GM19455 (cell line): ENCODE results near the gene PTPN4.
A peak's percentile ranks its signal among the peaks of the same experiment; 100 is the strongest.
"Not testable (repeated sequence)": the region's sequence is repeated elsewhere in the genome, so short reads cannot be mapped to it uniquely, and the experiment has no call there.

ENCODE experiments used
- ATAC-seq: cut with Tn5 transposase; IDR thresholded peaks from one replicate; pipeline ENCODE4 v1.9.1; 2021; ENCODE audit not compliant: unreplicated experiment

The PTPN4 gene

GRCh38 chr2:119937680-119938079 is 178.0 kb downstream of the PTPN4 start:
- ATAC-seq, result no peak

GRCh38 chr2:119939915-119940314 is 180.2 kb downstream of the PTPN4 start:
- no peak for ATAC-seq

- no peak for ATAC-seq
Observed at GRCh38 chr2:119940856-119941255, 181.1 kb downstream of the PTPN4 start.

DNA sequence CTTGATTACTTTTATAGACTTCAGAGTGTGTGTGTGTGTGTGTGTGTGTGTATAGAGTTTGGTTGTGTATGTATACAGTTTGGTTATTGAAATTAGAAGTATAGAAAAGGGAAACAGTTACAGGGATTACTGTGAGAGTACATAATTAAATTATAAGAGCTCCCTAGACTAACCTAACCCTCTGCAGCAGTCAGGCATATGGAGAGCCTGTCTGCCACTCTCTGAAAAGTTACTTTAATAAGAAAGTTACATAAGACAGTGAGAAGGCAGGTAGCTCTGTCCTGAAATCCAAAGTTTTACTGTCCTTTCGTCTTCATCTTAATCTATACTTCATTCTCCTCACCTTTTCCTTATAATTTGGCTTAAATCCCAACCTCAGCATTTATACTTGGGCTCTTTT is 181.7 kb downstream of the PTPN4 start:
- no peak for ATAC-seq

DNA sequence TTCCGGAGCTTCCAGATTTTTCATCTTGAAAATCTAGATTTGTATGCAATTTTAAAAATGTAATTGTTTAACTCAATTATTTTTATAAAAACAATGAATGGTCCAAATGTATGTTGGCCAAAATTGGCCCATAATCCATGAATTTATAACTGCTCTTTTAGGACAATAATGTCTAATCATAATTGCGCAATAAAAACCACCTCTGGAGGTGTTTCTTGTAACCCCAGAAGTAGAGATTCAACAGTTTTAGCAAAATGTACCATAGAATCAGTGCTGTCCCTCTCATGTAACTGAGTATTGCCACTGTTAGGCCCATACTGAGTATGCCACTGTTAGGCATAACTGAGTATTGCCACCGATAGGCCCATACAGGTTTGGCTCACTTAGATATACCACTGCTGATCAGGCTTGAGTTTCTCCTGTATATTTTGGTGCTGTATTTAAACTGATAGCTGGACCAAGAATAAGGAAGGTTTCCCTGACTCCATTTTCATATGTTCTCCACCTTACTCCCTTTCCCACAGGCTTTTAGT is 182.3 kb downstream of the PTPN4 start:
- no peak for ATAC-seq

DNA sequence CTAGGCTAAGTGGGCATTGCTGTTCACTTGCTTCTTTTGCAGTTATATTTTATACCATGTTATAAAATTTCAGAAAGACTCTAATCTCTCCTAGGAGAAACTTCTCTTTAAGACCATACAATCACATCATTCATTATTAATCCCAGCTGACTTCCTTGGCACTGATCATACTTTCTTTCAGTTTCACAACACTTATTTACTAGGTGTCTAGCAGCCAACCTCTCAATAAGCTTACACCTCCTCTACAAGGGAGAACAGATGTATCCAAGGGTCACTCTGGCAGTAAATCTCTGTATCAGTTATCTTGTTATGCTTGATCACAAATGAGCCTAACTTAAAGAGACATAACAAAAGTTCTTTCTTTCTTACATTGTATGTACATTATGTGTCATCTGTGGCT is 183.3 kb downstream of the PTPN4 start:
- ATAC-seq, result no peak

GRCh38 chr2:119947535-119947934 is 187.8 kb downstream of the PTPN4 start:
- ATAC-seq, result no peak

DNA sequence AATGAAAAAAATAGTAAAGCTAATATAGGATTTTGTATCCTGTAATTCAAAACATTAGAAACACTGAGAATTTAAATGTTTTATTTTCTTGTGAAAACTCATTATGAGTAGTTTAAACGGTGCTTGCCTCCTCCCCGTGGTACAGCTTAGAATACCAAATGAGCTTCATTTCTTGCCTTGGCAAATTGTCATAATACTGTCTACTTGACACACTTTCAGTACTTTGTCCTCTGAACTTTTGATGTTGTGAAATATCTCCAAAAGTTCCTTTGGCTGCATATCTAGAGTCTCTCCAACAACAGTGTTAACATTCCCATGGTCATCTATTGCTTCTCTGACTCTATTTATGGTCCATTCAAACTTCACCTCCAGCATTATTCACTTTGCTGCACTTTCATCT is 191.2 kb downstream of the PTPN4 start:
- ATAC-seq, result no peak

DNA sequence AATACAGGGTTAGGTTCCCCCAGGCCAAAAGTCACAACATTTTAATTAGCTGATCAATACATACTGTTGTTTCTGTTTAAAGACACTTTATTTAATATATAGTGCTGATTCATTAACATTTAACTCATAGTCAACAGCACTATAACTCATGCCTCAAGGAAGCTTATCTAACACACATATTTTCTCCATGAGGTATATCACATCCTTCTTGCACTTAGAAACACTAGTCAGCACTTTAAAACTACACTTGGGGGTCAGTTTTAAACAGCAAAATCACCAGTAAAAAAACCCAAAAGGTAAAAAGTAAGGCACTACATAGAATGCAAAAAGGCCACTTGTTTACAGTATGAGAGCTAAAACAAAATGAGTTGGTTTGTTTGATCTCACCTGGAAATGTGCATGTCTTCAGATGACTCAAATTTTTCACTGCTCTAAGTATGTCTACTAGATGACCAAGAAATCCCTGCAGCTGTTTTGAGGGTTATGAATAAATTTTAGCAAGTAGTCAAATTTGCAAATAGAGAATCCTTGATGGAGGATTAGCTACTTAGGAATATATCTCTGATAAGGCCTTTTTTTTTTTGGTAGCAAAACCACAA is 199.0 kb downstream of the PTPN4 start:
- no peak for ATAC-seq

- ATAC-seq, result no peak
Observed at GRCh38 chr2:119960821-119961220, 201.1 kb downstream of the PTPN4 start.

- ATAC-seq, result no peak
Observed at GRCh38 chr2:119981896-119982295, 222.2 kb downstream of the PTPN4 start.

DNA sequence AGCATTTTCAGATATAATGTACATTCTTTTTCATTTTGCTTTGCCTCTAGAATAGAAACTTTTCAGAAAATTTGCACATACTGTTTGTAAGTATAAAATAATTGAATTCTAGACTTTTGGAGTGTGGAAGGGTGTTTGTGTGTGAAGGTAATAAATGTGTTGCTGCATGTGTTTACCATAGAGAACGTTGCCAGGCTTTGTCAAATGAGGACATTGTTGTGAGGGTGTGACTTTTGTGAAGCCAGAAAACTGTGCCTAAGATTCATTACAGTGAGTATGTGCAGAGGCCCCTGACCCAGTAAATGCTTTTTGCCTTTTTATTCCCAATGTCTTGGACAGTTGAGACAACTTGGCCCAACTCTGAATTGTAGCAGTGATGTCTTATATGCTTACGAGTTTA is 222.8 kb downstream of the PTPN4 start:
- no peak for ATAC-seq

DNA sequence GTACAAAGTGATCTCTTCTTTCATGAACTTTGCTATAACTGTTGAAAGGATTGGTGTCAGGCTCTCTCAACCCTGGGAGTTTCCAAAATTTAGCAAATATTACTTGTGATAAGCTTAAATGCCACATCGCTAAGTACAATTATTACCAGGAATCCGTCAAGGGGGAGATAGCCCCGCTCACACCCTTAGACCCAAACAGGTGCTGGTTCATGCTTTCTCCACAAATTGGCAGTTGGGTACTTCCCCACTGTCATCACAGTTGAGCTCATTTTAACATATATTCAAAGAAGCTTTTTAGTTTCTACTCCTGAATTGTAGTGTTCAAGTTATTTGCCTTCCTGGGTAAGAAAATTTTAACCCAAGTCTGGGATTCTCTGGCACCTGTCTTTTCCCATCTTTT is 223.4 kb downstream of the PTPN4 start:
- ATAC-seq, result no peak

DNA sequence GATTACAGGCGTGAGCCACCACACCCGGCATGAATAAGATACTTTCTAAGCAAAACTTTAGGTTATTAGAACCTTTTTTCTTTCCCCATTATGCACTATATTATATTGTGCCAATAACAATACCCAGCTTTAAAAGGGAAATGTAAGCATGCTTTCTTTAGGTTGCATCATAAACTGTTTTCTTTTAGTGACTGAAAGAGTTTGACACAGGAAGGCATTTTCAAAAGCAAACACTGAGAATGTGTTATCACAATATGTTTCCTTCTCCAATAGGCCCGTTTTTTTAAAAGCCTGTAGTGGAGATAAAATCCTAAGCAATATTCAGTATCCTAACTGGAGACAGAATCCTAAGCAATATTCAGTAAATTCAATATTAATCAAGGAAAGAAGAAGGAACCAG is 236.4 kb downstream of the PTPN4 start:
- ATAC-seq, result no peak

DNA sequence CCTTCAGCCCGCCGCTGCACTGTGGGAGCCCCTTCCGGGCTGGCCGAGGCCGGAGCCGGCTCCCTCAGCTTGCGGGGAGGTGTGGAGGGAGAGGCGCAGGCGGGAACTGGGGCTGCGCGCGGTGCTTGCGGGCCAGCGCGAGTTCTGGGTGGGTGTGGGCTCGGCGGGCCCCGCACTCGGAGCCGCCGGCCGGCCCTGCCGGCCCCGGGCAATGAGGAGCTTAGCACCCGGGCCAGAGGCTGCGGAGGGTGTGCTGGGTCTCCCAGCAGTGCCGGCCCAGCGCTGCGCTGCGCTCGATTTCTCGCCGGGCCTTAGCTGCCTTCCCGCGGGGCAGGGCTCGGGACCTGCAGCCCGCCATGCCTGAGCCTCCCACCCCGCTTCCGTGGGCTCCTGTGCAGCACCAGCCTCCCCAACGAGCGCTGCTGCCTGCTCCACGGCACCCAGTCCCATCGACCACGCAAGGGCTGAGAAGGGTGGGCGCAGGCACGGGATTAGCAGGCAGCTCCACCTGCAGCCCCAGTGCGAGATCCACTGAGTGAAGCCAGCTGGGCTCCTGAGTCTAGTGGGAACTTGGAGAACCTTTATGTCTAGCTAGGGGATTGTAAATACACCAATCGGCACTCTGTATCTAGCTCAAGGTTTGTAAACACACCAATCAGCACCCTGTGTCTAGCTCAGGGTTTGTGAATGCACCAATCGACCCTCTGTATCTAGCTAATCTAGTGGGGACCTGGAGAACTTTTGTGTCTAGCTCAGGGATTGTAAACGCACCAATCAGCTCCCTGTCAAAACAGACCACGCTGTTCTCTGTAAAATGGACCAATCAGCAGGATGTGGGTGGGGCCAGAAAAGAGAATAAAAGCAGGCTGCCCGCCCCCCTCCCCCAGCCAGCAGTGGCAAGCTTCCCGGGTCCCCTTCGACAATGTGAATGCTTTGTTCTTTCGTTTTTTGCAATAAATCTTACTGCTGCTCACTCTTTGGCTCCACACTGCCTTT is 237.5 kb downstream of the PTPN4 start:
- ATAC-seq, result not testable (repeated sequence)

DNA sequence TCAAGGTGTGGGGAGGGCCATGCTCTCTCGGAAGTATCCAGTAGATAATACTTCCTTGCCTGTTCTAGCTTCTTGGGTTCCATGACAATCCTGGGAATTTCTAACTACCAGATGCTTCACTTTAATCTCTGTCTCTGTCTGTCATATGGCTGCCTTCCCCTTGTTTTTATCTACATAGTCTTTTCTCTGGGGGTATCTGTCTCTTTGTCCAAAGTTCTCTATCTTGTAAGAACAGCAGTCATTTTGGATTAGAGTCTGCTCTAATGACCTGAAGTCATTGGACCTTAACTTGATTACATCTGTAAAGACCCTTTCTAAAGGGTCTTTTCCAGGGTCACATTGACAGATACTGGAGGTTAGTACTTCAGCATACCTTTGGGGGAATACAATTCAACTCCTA is 241.7 kb downstream of the PTPN4 start:
- no peak for ATAC-seq

GRCh38 chr2:120004254-120004653 is 244.5 kb downstream of the PTPN4 start:
- no peak for ATAC-seq

DNA sequence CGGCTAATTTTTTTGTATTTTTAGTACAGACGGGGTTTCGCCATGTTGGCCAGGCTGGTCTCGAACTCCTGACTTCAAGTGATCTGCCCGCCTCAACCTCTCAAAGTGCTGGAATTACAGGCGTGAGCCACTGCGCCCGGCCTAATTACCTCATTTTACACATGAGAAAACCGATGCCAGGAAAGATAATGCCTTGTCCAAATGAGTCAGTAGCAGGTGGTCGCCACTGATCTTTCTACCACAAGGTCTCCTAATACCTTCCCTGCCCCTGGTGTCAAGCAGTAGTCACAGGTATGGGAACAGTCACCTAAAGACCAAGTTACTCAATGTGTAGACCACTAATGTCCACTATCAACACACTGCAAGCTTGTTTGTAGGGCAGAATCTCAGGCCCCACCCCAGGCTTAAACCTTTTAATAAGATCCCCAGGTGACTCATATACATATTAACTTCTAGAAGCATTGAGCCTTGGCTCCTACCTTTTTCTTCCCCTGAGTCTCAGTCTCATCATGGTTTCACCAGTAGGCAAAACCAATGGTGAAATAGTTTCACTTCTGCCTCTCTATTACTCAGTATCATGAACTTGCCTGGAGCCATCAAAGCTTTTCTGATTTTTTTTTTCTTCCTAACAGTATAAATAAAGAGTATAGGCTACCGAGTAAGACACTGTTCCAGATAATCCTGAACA is 246.3 kb downstream of the PTPN4 start:
- peak; percentile 59 for ATAC-seq

GRCh38 chr2:120007851-120008250 is 248.1 kb downstream of the PTPN4 start:
- no peak for ATAC-seq

DNA sequence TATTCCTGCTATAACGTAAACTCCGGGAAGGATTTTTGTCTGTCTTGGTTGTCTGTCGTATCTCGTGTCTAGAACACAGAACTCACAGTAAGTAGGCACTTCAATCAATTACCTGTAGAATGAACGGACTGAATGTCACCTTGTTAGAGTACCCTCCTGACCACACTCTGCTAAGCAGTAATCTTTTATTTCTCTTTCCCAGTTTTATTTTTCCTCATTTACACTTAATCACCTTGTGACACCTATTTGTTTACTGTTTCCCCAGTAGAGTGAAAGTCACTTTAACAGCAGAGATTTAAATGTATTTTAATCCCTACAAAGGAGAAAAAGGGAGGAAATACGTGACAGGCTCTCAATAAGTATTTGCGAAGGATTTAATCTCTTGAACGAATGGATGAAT is 252.6 kb downstream of the PTPN4 start:
- no peak for ATAC-seq

GRCh38 chr2:120012771-120013596 is 253.3 kb downstream of the PTPN4 start, which contains the start of gene EPB41L5:
EPB41L5 (plus strand) TSS chr2:120013077; CDS start chr2:120019085, 6,008 bp downstream.
- peak; percentile 94 for ATAC-seq
